GM06990 (cell line): ENCODE data around the gene CFAP99.

ENCODE experiments used
- DNase-seq: peaks from one replicate; pipeline ENCODE4 v3.0.0-alpha.2; 2011; ENCODE audit not compliant: insufficient read length; ENCODE audit errors: extremely low read depth
- H3K27me3 ChIP-seq: replicated peaks from 2 replicates; pipeline ENCODE4 v1.6.0; 2011; ENCODE audit warnings: low read length; ENCODE audit not compliant: control insufficient read depth, insufficient read depth
- H3K36me3 ChIP-seq: 2 replicates; pipeline ENCODE4 v1.5.1; 2011; ENCODE audit warnings: low read length; ENCODE audit not compliant: control insufficient read depth, insufficient read depth
- H3K4me3 ChIP-seq: replicated peaks from 2 replicates; pipeline ENCODE4 v1.5.1; 2011; ENCODE audit warnings: low read depth, mild to moderate bottlenecking, control low read depth, low read length
- TF ChIP-seq, protein P1 (sequence below): IDR thresholded peaks from 2 replicates; pipeline ENCODE4 v1.5.1; 2011; ENCODE audit warnings: low read length, control low read depth, mild to moderate bottlenecking, inconsistent platforms; ENCODE audit not compliant: insufficient read depth, poor library complexity, severe bottlenecking

Gene CFAP99

DNA sequence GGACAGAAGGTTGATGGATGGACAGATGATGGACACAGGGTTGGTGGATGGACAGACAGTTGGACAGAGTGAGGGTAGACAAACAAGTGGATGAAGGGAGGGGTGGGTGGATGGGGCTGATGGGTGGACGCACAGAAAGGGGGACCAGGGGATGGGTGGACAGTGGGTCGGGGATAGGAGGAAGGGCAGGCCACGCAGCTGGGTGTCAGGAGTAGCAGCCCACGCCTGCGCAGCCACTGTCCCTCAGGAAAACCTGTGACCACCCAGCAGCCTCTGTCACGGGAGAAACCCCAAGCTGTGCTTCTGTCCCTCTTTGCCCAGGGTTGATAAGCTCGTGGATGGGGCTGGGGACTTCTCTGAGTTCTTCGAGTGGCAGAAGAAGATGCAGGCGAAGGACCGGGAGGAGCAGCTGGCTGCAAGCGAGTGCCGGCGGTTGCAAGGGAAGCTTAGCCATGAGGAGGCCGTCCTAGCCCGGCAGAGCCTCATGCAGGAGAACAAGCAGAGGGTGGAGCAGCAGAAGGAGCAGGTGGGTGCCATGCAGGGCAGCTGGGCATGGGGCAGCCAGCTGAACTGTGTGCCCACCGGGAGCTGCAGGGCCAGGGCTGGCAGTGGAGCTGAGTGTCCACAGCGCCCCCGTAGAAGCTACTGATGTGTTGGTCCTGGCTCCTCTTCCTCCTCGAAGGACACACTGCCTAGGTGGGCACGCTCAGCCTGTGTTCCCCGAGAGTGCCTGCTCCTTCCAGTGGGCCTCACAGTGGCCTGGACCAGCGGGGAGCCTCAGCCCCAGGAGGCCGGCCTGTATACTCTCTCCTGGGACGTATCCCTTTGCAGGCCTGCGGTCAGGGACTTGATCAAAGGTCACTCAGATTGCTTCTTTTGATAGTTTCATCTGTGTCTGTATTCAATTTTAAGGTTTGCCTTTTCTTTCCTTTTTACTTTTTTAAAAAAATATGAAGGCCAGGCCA is 33.3 kb downstream of the CFAP99 start:
- H3K4me3 ChIP-seq = no peak overlapping the region
- TF ChIP-seq, protein P1, sequence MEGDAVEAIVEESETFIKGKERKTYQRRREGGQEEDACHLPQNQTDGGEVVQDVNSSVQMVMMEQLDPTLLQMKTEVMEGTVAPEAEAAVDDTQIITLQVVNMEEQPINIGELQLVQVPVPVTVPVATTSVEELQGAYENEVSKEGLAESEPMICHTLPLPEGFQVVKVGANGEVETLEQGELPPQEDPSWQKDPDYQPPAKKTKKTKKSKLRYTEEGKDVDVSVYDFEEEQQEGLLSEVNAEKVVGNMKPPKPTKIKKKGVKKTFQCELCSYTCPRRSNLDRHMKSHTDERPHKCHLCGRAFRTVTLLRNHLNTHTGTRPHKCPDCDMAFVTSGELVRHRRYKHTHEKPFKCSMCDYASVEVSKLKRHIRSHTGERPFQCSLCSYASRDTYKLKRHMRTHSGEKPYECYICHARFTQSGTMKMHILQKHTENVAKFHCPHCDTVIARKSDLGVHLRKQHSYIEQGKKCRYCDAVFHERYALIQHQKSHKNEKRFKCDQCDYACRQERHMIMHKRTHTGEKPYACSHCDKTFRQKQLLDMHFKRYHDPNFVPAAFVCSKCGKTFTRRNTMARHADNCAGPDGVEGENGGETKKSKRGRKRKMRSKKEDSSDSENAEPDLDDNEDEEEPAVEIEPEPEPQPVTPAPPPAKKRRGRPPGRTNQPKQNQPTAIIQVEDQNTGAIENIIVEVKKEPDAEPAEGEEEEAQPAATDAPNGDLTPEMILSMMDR = no peak

DNA sequence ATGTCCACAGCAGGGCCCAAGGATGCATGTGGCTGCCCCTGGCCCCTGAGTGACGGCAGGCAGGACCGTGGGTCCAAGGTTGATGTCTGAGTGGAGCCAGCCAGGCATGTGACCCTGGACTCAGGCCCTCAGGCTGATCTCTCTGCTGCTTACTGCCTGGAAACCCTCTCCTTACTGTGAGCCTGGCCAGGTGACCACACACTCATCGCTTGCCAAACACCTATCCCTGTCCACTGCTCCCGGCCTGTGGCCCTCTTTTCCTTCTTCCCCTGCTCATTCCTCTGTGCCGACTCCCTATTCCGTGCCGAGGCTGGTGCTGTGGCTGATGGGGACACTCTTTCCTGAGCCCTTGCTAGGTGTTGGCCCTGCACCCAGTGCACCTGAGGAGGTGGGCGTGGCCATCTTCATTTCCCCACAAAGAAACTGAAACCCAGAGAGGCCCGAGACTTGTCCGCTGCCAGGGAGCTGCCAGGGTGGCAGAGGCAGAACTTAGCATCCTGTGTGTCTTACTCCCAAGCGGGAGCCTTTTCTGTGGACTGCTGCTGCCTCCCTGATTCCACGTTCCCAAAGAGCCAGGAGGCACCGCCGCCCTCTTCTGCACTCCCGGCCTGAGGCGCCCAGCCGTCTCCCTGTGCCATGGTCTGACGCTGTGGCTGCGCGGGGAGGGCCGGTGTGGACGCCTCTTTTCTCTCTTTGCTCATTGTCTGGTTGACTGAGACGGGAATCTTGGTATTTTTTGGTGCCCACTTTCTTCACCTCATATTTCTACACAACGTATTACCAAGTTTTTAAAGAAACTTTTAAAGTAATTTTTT is 38.9 kb downstream of the CFAP99 start:
- Histone ChIP-seq H3K4me3 (no peak overlapping the region), H3K27me3 (no peaks in the 10 kb centered on the region), H3K36me3 (no peaks in the 10 kb centered on the region)
- DNase-seq = no peak
- TF ChIP-seq, protein P1 = no peak

More for the DNA sequence above, 33.3 kb downstream of the CFAP99 start:
- no peaks in the 10 kb centered on the region; the same call in 1 of the 2 replicates for H3K27me3 ChIP-seq
- no peak for DNase-seq
- no peaks in the 10 kb centered on the region for H3K36me3 ChIP-seq

DNA sequence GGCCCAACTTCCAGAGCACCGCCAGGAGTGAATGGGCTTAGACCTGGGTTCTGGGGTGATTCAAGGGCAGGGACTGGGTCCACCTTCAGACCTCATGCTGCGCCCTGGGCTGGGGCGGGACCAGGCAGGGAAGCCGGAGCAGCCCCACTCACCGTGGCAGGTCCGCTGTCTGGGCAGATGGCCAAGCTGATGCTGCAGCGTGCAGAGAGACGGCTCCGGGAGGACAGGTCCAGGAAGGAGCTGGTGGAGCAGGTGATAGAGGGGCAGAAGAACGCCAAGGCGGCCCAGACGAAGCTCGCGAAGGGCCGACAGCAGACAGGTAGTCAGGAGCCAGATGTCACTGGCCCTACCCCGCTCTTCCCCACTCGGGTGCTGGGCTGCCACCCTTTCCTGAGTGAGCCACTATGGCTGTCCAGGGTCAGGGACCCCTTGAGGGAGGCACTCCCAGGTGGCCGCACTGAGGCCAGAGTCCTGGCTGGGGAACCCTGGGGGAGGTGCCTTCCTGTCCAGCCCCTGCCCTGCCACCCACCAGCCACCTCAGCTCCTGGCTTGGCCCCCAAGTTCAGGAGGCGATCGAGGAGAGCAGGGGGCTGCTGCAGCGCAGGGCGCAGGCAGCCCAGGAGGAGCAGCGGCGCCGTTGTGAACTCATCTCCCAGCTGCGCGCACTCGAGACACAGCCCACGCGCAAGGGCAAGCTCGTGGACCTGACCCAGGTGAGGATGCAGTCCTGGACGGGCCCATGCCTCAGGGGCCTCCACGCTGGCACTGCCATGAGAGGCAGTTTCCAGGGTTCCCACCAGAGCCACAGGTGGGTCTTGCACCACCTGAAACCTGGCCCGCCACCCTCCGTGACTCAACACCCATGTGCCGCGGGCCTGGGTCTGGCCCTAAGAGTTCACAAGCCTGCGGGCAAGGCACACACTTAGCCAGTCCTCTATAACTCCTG is 40.1 kb downstream of the CFAP99 start:
- DNase-seq = no peak
- Histone ChIP-seq H3K36me3 (no peaks in the 10 kb centered on the region), H3K27me3 (no peaks in the 10 kb centered on the region), H3K4me3 (no peak overlapping the region)
- TF ChIP-seq, protein P1 = no peak

DNA sequence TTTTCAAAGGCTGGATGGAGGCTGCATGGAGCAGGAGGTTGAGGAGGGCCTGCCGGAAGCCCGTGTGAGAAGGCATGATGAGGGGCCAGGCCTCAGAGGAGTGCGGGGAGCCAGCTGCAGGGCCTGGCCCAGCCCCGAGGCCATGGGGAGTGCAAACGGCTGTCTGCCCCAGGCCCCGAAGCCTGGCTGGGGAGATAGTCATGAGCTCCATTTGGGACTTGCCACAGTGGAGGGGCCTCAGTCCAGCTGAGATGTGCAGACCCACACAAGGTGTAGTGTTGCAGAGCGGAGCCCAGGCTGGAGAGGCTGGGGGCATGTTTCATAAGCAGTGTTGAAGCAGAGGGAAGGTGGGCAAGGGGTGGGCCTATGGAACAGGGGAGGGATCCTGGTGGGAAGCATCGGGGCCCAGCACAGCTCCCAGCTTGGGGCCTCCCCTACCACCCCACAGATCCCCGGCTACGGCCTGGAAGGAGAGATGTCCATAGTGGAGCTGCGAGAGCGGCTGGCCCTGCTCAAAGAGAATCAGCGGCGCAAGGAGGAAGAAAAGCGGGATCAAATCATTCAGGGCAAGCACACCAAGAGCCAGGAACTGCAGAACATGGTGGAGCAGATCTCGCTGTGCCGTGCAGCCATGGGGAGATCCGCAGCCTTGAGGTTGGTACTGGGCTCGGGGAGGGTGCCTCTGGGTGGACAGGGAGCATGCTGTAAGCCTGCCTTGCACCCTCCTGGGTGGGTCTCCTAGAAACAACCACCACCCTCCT is 41.0 kb downstream of the CFAP99 start:
- Histone ChIP-seq H3K4me3 (no peak overlapping the region), H3K36me3 (no peaks in the 10 kb centered on the region), H3K27me3 (no peaks in the 10 kb centered on the region)
- DNase-seq = no peak
- TF ChIP-seq, protein P1 = no peak
